ENCODE data around the gene PIGZ.
A peak's percentile ranks its signal among the peaks of the same experiment; 100 is the strongest.

The PIGZ gene

GRCh38 chr3:196970547-196971093 lies 2.0 kb upstream of the PIGZ start:
- Histone ChIP-seq H3K4me3 (ENCODE audit: low read depth, low read length) (no peak overlapping the region), H3K4ac (ENCODE audit: low read depth, low read length) (no peak overlapping the region), H2AK5ac (ENCODE audit: low read length) (no peak overlapping the region), H3K18ac (ENCODE audit: low read length) (no peak overlapping the region), H3K14ac (ENCODE audit: low read length) (no peak overlapping the region), H2BK120ac (ENCODE audit: insufficient read depth, low read length, poor library complexity) (no peak overlapping the region), H4K12ac (ENCODE audit: low read depth, low read length) (no peak overlapping the region), H4K91ac (ENCODE audit: low read depth, low read length) (no peak overlapping the region), H2BK12ac (ENCODE audit: low read length) (no peak overlapping the region), H3K9me3 (ENCODE audit: insufficient read depth, low read depth, low read length) (peaks cover 13% of the 10 kb centered on the region), H3K27ac (ENCODE audit: low read depth, low read length) (no peak overlapping the region), H3K9ac (ENCODE audit: low read length) (no peak overlapping the region), H3K27me3 (ENCODE audit: insufficient read depth, low read length) (peaks cover 52% of the 10 kb centered on the region), H3K4me2 (ENCODE audit: low read length) (no peak overlapping the region), H3K79me2 (ENCODE audit: control insufficient read depth, insufficient read depth, low read length, poor library complexity) (no peaks in the 10 kb centered on the region), H3K36me3 (ENCODE audit: control insufficient read depth in 1 of 2, insufficient read depth in 2 of 2, low read length in 2 of 2) (no peaks in the 10 kb centered on the region), H2BK5ac (ENCODE audit: low read depth, low read length, poor library complexity) (no peak overlapping the region), H2AFZ (ENCODE audit: insufficient read depth, low read length, poor library complexity) (no peak overlapping the region), H3K23ac (ENCODE audit: low read length) (no peak overlapping the region), H4K8ac (ENCODE audit: low read depth, low read length) (no peak overlapping the region), H3K4me1 (ENCODE audit: control insufficient read depth in 1 of 2, insufficient read depth in 2 of 2, low read length in 2 of 2) (peaks cover 3 to 8% of the 10 kb centered on the region in 2 experiments), H3K79me1 (ENCODE audit: low read length) (no peaks in the 10 kb centered on the region)
- no peak for DNase-seq
- WGBS (ENCODE audit: extremely low coverage, insufficient coverage, insufficient read length) = no CpG with 5 or more reads among the region's 15 CpGs

GRCh38 chr3:196969660-196970546 lies 1.3 kb upstream of the PIGZ start:
- no peak overlapping the region for H3K18ac ChIP-seq (ENCODE audit: low read length)
- no peak overlapping the region for H3K9ac ChIP-seq (ENCODE audit: low read length)
- no CpG with 5 or more reads among the region's 100 CpGs for WGBS (ENCODE audit: extremely low coverage, insufficient coverage, insufficient read length)
- peak overlapping the region; percentile 79 for H3K4me3 ChIP-seq (ENCODE audit: low read depth, low read length)
- no peak overlapping the region for H3K23ac ChIP-seq (ENCODE audit: low read length)
- no peak overlapping the region for H4K12ac ChIP-seq (ENCODE audit: low read depth, low read length)
- H2BK12ac ChIP-seq (ENCODE audit: low read length) = no peak overlapping the region
- H2AFZ ChIP-seq (ENCODE audit: insufficient read depth, low read length, poor library complexity) = peak overlapping the region; percentile 1
- H3K4me1 ChIP-seq (ENCODE audit: control insufficient read depth in 1 of 2, insufficient read depth in 2 of 2, low read length in 2 of 2) = peaks cover 3 to 8% of the 10 kb centered on the region in 2 experiments
- peak overlapping the region; percentile 59 for H4K8ac ChIP-seq (ENCODE audit: low read depth, low read length)
- no peak overlapping the region for H2BK5ac ChIP-seq (ENCODE audit: low read depth, low read length, poor library complexity)
- peak overlapping the region; percentile 35 for H3K14ac ChIP-seq (ENCODE audit: low read length)
- H3K27me3 ChIP-seq (ENCODE audit: insufficient read depth, low read length) = peaks cover 55% of the 10 kb centered on the region
- no peak overlapping the region for H4K91ac ChIP-seq (ENCODE audit: low read depth, low read length)
- no peak overlapping the region for H2AK5ac ChIP-seq (ENCODE audit: low read length)
- H3K4me2 ChIP-seq (ENCODE audit: low read length) = peak overlapping the region; percentile 99
- H3K27ac ChIP-seq (ENCODE audit: low read depth, low read length) = no peak overlapping the region
- no peaks in the 10 kb centered on the region for H3K79me2 ChIP-seq (ENCODE audit: control insufficient read depth, insufficient read depth, low read length, poor library complexity)
- DNase-seq = peak; percentile 43 to 80
- H3K79me1 ChIP-seq (ENCODE audit: low read length) = no peaks in the 10 kb centered on the region
- H3K4ac ChIP-seq (ENCODE audit: low read depth, low read length) = no peak overlapping the region
- H2BK120ac ChIP-seq (ENCODE audit: insufficient read depth, low read length, poor library complexity) = no peak overlapping the region
- H3K36me3 ChIP-seq (ENCODE audit: control insufficient read depth in 1 of 2, insufficient read depth in 2 of 2, low read length in 2 of 2) = no peaks in the 10 kb centered on the region
- H3K9me3 ChIP-seq (ENCODE audit: insufficient read depth, low read depth, low read length) = peaks cover 13% of the 10 kb centered on the region

GRCh38 chr3:196969134-196969659 lies 564 bp upstream of the PIGZ start:
- H4K8ac ChIP-seq (ENCODE audit: low read depth, low read length) = peak overlapping the region; percentile 59
- no peak overlapping the region for H3K4ac ChIP-seq (ENCODE audit: low read depth, low read length)
- peaks cover 3 to 8% of the 10 kb centered on the region in 2 experiments for H3K4me1 ChIP-seq (ENCODE audit: control insufficient read depth in 1 of 2, insufficient read depth in 2 of 2, low read length in 2 of 2)
- H2BK5ac ChIP-seq (ENCODE audit: low read depth, low read length, poor library complexity) = no peak overlapping the region
- H3K79me1 ChIP-seq (ENCODE audit: low read length) = no peaks in the 10 kb centered on the region
- peak overlapping the region; percentile 65 for H4K12ac ChIP-seq (ENCODE audit: low read depth, low read length)
- no CpG with 5 or more reads among the region's 72 CpGs for WGBS (ENCODE audit: extremely low coverage, insufficient coverage, insufficient read length)
- no peak overlapping the region for H4K91ac ChIP-seq (ENCODE audit: low read depth, low read length)
- H2BK12ac ChIP-seq (ENCODE audit: low read length) = no peak overlapping the region
- no peaks in the 10 kb centered on the region for H3K79me2 ChIP-seq (ENCODE audit: control insufficient read depth, insufficient read depth, low read length, poor library complexity)
- no peak overlapping the region for H3K23ac ChIP-seq (ENCODE audit: low read length)
- peaks cover 13% of the 10 kb centered on the region for H3K9me3 ChIP-seq (ENCODE audit: insufficient read depth, low read depth, low read length)
- no peak overlapping the region for H3K18ac ChIP-seq (ENCODE audit: low read length)
- DNase-seq = peak in 1 of 2 donors; percentile 23
- H3K4me2 ChIP-seq (ENCODE audit: low read length) = peak overlapping the region; percentile 99
- no peak overlapping the region for H2AK5ac ChIP-seq (ENCODE audit: low read length)
- peak overlapping the region; percentile 1 for H2AFZ ChIP-seq (ENCODE audit: insufficient read depth, low read length, poor library complexity)
- no peaks in the 10 kb centered on the region for H3K36me3 ChIP-seq (ENCODE audit: control insufficient read depth in 1 of 2, insufficient read depth in 2 of 2, low read length in 2 of 2)
- peak overlapping the region; percentile 79 for H3K4me3 ChIP-seq (ENCODE audit: low read depth, low read length)
- no peak overlapping the region for H3K9ac ChIP-seq (ENCODE audit: low read length)
- H2BK120ac ChIP-seq (ENCODE audit: insufficient read depth, low read length, poor library complexity) = no peak overlapping the region
- peak overlapping the region; percentile 35 for H3K14ac ChIP-seq (ENCODE audit: low read length)
- peaks cover 55% of the 10 kb centered on the region for H3K27me3 ChIP-seq (ENCODE audit: insufficient read depth, low read length)
- H3K27ac ChIP-seq (ENCODE audit: low read depth, low read length) = no peak overlapping the region

- Histone ChIP-seq H3K36me3 (ENCODE audit: control insufficient read depth in 1 of 2, insufficient read depth in 2 of 2, low read length in 2 of 2) (no peaks in the 10 kb centered on the region), H3K4me3 (ENCODE audit: low read depth, low read length) (no peak overlapping the region), H2BK12ac (ENCODE audit: low read length) (no peak overlapping the region), H3K4me2 (ENCODE audit: low read length) (no peak overlapping the region), H2AFZ (ENCODE audit: insufficient read depth, low read length, poor library complexity) (no peak overlapping the region), H3K23ac (ENCODE audit: low read length) (no peak overlapping the region), H2BK5ac (ENCODE audit: low read depth, low read length, poor library complexity) (no peak overlapping the region), H4K8ac (ENCODE audit: low read depth, low read length) (no peak overlapping the region), H3K79me2 (ENCODE audit: control insufficient read depth, insufficient read depth, low read length, poor library complexity) (no peaks in the 10 kb centered on the region), H2AK5ac (ENCODE audit: low read length) (no peak overlapping the region), H3K4ac (ENCODE audit: low read depth, low read length) (no peak overlapping the region), H2BK120ac (ENCODE audit: insufficient read depth, low read length, poor library complexity) (no peak overlapping the region), H3K79me1 (ENCODE audit: low read length) (no peaks in the 10 kb centered on the region), H3K14ac (ENCODE audit: low read length) (no peak overlapping the region), H3K4me1 (ENCODE audit: control insufficient read depth in 1 of 2, insufficient read depth in 2 of 2, low read length in 2 of 2) (peaks cover 3 to 8% of the 10 kb centered on the region in 2 experiments), H3K27me3 (ENCODE audit: insufficient read depth, low read length) (peaks cover 55% of the 10 kb centered on the region), H3K27ac (ENCODE audit: low read depth, low read length) (no peak overlapping the region), H3K18ac (ENCODE audit: low read length) (no peak overlapping the region), H3K9ac (ENCODE audit: low read length) (no peak overlapping the region), H4K12ac (ENCODE audit: low read depth, low read length) (no peak overlapping the region), H4K91ac (ENCODE audit: low read depth, low read length) (no peak overlapping the region), H3K9me3 (ENCODE audit: insufficient read depth, low read depth, low read length) (peaks cover 13% of the 10 kb centered on the region)
- DNase-seq = no peak
- no CpG with 5 or more reads among the region's 35 CpGs for WGBS (ENCODE audit: extremely low coverage, insufficient coverage, insufficient read length)
Observed at GRCh38 chr3:196967412-196968232, 1.0 kb downstream of the PIGZ start.
